ENCODE data around the gene IER3IP1.

DNA sequence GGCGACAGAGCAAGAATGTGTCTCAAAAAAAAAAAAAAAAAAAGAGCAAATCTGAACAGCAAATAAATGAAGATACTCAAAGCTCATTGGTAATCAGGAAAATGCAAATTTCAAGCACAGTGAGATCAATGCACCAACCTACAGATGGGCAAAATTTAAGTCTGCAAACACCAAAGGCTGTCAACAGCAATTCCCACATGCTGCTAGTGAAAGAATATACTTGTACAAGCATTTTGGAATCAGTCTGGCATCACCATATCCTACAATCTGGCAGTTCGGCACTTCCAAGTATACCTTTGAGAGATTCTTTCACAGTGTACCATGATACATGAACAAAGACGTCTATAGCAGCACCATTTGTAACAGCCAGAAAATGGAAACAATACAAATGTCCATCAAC, 30.0 kb downstream of the IER3IP1 start:
- TF ChIP-seq, protein P1, sequence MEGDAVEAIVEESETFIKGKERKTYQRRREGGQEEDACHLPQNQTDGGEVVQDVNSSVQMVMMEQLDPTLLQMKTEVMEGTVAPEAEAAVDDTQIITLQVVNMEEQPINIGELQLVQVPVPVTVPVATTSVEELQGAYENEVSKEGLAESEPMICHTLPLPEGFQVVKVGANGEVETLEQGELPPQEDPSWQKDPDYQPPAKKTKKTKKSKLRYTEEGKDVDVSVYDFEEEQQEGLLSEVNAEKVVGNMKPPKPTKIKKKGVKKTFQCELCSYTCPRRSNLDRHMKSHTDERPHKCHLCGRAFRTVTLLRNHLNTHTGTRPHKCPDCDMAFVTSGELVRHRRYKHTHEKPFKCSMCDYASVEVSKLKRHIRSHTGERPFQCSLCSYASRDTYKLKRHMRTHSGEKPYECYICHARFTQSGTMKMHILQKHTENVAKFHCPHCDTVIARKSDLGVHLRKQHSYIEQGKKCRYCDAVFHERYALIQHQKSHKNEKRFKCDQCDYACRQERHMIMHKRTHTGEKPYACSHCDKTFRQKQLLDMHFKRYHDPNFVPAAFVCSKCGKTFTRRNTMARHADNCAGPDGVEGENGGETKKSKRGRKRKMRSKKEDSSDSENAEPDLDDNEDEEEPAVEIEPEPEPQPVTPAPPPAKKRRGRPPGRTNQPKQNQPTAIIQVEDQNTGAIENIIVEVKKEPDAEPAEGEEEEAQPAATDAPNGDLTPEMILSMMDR (IDR thresholded peaks at IDR 0.05 in 8 of 11, conservative IDR thresholded peaks at IDR 0.05 in 3 of 11) = no peak
- no peak for TF ChIP-seq POLR2A (IDR thresholded peaks at IDR 0.05)

All from spleen (tissue), 7 donors.